Left lung (tissue), 10 donors: ENCODE measurements around the gene KCNT1. TPM values are rescaled to one million over a fixed set of nuclear protein-coding genes. Genes with fewer than 3 reads are reported as not detected.

Experiments
- ATAC-seq: fragments of 200-7000 bp; cut with Tn5 transposase; one replicate; pipeline ENCODE4 v1.9.1; 2020; ENCODE audit warnings: moderate library complexity
- DNase-seq, 4 donors: peaks; one replicate each; pipeline ENCODE4 v3.0.0-alpha.2; 2013 to 2020
- H3K27ac ChIP-seq, 2 donors: fragments of 200-600 bp; sonication (generic) in 1 of 2; one replicate each; pipeline versions ENCODE4 v1.5.0 to v1.8.0; 2020 to 2021
- H3K27me3 ChIP-seq, 2 donors: fragments of 200-600 bp; sonication (generic) in 1 of 2; one replicate each; pipeline versions ENCODE4 v1.5.0 to v1.8.0; 2020 to 2021
- H3K36me3 ChIP-seq, 2 donors: fragments of 200-600 bp; sonication (generic) in 1 of 2; one replicate each; pipeline versions ENCODE4 v1.5.0 to v1.8.0; 2020 to 2021
- H3K4me1 ChIP-seq, 2 donors: fragments of 200-600 bp; one replicate each; pipeline ENCODE4 v1.8.0; 2021
- H3K4me3 ChIP-seq, 2 donors: fragments of 200-600 bp; sonication (generic) in 1 of 2; one replicate each; pipeline versions ENCODE4 v1.5.0 to v1.8.0; 2020 to 2021; ENCODE audit warnings: mild to moderate bottlenecking in 1 of 2
- H3K9me3 ChIP-seq, 2 donors: fragments of 200-600 bp; sonication (generic) in 1 of 2; one replicate each; pipeline versions ENCODE4 v1.5.0 to v1.8.0; 2020 to 2021
- intact Hi-C, 2 donors: fragments of 100-400 bp; cut with DNase I; formaldehyde crosslinking; loops; one replicate each; pipeline versions ENCODE4 v1.11.2 to v1.14.2; 2022
- polyA plus RNA-seq, 6 donors: library from polyadenylated mRNA; unstranded; fragments of 120-200 nt; gene quantifications; one replicate each; pipeline ENCODE4 v1.2.1, GENCODE V29; 2013; ENCODE audit not compliant: insufficient read length in 6 of 6
- total RNA-seq, 2 donors: library from RNA; stranded (reverse); fragmentation: NEBNext Ultra II Directional; extraction: Animal tissue kit (Norgen Biotek cat#: 25700); gene quantifications; one replicate each; pipeline ENCODE4 v1.2.1, GENCODE V29; 2021
- TF ChIP-seq, protein P1 (sequence below), 2 donors: fragments of 200-600 bp; sonication (generic) in 1 of 2; IDR thresholded peaks; one replicate each; pipeline versions ENCODE4 v1.5.0 to v1.8.0; 2021; ENCODE audit warnings: antibody characterized with exemption in 2 of 2
- donor health status: DM: no; HTN: yes; CAD: no.
- donor health status: DM: no; HTN: no; CAD: no.

KCNT1 gene
- total and polyA plus RNA-seq, 8 donors, result 0.26 to 0.89 (median 0.41) TPM

DNA sequence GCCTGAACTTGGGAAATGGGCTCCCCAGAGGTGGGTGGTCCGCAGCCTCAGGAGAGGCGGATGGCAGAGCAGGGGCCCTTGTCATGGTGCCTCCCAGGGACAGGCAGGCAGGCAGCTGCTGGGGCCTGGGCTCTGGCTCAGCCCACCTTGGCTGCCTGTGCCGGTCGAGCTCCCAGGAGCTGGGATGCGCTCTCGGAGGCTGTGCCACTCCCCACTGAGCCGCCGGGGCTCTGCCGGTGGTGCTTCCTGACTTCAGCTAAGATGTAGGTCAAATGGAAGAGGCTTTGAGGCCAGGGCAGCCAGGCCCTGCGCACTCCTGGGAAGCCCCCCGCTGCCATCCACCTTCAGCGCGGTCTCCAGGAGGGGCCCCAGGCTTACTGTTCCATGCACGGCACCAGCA, 41.0 kb downstream of the KCNT1 start:
- H3K9me3 ChIP-seq, result no peaks in the 10 kb centered on the region
- no peak overlapping the region for H3K4me3 ChIP-seq
- no peaks in the 10 kb centered on the region for H3K36me3 ChIP-seq
- ATAC-seq (no peak), DNase-seq (no peak)
- intact Hi-C loops, result no loop called here
- no peak overlapping the region for H3K27ac ChIP-seq
- TF ChIP-seq, protein P1, sequence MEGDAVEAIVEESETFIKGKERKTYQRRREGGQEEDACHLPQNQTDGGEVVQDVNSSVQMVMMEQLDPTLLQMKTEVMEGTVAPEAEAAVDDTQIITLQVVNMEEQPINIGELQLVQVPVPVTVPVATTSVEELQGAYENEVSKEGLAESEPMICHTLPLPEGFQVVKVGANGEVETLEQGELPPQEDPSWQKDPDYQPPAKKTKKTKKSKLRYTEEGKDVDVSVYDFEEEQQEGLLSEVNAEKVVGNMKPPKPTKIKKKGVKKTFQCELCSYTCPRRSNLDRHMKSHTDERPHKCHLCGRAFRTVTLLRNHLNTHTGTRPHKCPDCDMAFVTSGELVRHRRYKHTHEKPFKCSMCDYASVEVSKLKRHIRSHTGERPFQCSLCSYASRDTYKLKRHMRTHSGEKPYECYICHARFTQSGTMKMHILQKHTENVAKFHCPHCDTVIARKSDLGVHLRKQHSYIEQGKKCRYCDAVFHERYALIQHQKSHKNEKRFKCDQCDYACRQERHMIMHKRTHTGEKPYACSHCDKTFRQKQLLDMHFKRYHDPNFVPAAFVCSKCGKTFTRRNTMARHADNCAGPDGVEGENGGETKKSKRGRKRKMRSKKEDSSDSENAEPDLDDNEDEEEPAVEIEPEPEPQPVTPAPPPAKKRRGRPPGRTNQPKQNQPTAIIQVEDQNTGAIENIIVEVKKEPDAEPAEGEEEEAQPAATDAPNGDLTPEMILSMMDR (IDR thresholded peaks at IDR 0.05), result no peak
- peaks cover 0 to 88% of the 10 kb centered on the region in 2 donors for H3K27me3 ChIP-seq
- H3K4me1 ChIP-seq, result no peaks in the 10 kb centered on the region

DNA sequence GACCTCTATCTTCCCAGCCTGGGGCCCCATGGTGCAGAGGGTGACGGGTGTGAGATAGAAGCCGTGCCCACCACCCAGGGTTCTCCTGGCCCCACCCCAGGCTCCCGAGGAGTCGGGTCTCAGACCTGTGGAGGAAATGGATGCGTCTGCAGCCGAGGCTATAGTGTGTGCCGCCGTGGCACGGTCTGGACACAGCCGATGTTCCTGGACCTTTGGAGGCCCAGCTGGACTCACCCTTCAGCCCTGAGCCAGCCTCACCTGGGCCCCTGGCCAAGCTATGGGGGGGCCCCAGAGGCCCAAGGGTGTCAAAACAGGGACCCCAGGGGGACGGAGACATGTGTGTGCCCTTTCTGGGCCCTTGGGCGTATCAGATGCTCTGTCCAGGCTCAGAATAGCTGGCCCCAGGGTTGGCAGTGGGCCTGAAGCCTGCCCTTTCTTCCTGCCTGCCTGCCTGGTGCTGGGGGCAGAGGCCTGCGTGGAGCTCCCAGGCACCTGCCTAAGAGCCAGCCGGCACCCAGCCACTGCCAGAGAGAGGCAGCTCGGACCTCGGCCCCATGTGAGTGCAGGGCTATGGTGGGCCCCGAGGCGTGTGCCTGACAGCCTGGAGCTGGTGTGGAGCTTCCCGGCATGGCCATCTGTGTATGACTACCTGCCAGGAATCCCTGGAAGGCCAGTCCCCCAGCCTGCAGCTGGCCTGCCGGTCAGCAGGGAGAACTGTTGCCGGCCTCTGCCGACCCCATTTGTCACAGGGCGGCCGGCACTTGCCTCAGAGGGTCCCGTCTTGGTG, 41.8 kb downstream of the KCNT1 start:
- H3K36me3 ChIP-seq, result no peaks in the 10 kb centered on the region
- no peaks in the 10 kb centered on the region for H3K9me3 ChIP-seq
- H3K4me1 ChIP-seq, result no peaks in the 10 kb centered on the region
- TF ChIP-seq, protein P1 (IDR thresholded peaks at IDR 0.05), result no peak
- intact Hi-C loops, result no loop called here
- H3K4me3 ChIP-seq, result no peak overlapping the region
- ATAC-seq (no peak), DNase-seq (no peak)
- H3K27me3 ChIP-seq, result peaks cover 0 to 88% of the 10 kb centered on the region in 2 donors
- no peak overlapping the region for H3K27ac ChIP-seq

DNA sequence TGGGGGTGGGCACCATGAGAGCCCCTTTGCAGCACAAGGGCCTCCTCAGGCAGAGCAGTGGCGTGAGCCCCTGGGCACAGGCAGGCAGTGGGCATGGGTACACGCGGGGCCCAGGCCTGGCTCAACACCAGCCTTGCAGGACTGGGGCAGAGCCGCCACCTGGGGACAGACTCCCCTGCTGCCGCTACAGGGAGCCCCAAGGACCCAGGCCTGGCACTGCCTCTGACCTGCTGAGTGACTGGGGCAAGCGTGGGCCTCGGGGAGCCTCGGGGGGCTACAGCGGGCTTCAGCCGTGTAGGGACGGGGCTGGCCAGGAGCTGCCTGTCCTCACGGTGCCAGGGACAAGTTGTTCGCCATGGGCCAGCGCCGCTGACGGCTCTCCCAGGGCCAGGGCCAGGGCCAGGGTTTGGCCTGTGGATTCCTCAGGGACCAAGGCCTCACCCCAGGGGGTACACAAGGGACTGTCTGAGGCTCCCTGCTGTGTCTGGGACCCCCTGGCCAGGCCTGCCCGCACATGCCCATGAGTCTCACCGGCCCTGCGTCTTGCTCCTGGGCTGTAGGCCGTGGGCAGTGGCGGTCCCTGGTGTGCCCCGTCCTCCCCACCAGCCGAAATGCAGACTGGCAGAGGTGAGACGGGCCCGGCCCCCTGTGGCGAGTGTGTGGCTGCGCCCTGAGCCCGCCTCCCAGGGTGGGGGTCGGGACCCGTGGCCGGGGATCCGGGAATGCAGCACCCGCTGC, 42.5 kb downstream of the KCNT1 start:
- H3K36me3 ChIP-seq, result no peaks in the 10 kb centered on the region
- H3K4me1 ChIP-seq, result no peaks in the 10 kb centered on the region
- no peak overlapping the region for H3K4me3 ChIP-seq
- peaks cover 0 to 87% of the 10 kb centered on the region in 2 donors for H3K27me3 ChIP-seq
- no peak overlapping the region for H3K27ac ChIP-seq
- DNase-seq, result no peak
- H3K9me3 ChIP-seq, result no peaks in the 10 kb centered on the region
- intact Hi-C loops, result no loop called here
- no peak for ATAC-seq
- TF ChIP-seq, protein P1 (IDR thresholded peaks at IDR 0.05), result no peak

DNA sequence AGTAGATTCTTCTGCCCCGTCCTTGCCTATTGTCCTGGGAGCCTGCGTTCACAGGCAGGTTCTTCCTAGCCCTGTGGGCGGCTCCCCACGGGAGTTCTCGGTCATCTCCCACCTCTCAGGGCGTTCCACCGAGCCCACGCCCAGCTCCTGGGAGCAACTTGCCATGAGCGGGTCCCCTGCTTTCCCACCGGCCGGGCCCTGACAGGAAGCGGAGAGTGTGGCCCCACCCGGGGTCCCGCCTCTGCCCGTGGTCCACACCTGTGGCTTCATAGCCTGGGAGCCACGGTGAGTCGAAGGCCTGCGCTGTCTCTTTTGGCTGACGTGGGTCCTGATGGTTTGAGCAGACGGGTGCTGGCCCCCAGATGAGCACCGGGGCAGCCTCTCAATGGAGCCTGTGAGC, 43.2 kb downstream of the KCNT1 start:
- TF ChIP-seq, protein P1 (IDR thresholded peaks at IDR 0.05), result no peak
- Histone ChIP-seq H3K4me1 (no peaks in the 10 kb centered on the region), H3K4me3 (no peak overlapping the region), H3K27me3 (peaks cover 0 to 87% of the 10 kb centered on the region in 2 donors), H3K27ac (no peak overlapping the region), H3K36me3 (no peaks in the 10 kb centered on the region), H3K9me3 (no peaks in the 10 kb centered on the region)
- no peak for ATAC-seq
- DNase-seq, result no peak
- intact Hi-C loops, result no loop called here

DNA sequence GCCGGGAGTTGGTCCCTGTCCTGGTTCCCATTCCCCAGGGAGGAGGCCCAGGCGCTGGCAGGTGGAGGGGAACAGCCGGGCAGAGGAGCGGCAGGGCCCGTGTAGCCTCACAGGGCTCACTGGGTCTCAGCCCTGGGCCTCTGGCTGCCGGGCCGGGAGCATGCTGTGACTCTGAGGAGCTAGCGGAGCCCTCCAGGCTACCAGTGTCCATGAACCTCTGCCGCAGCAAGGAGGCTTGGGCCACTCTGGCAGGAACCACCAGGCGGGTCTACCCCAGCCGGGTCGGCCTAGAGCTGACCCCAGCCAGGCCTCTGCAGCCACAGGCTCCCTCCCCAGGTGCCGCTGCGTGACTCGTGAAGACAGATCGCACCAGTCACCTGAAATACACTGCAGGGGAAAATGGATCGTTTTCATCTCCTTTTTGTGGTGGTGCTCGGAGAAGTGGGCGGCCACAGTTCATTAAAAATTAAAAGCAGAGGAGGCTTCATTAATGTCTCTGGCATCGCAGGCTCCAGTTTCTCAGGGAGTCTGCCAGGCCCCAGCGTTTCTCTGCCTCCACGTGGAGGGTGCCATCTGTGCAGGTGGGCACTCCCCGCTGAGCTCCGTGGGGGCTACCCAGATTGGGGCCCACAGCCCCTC, 43.8 kb downstream of the KCNT1 start:
- Histone ChIP-seq H3K36me3 (no peaks in the 10 kb centered on the region), H3K9me3 (no peaks in the 10 kb centered on the region), H3K4me1 (no peaks in the 10 kb centered on the region), H3K27me3 (peaks cover 0 to 87% of the 10 kb centered on the region in 2 donors), H3K4me3 (no peak overlapping the region), H3K27ac (no peak overlapping the region)
- ATAC-seq (no peak), DNase-seq (no peak)
- intact Hi-C loops, result no loop called here
- TF ChIP-seq, protein P1 (IDR thresholded peaks at IDR 0.05), result no peak
